Measurements from ENCODE around the gene VPS4A.

- no peak for TF ChIP-seq CTCF (IDR thresholded peaks at IDR 0.05)
- TF ChIP-seq EP300 (IDR thresholded peaks at IDR 0.05), result no peak
- TF ChIP-seq POLR2A (IDR thresholded peaks at IDR 0.05), result no peak
- no peak for TF ChIP-seq POLR2AphosphoS5 (IDR thresholded peaks at IDR 0.05)
Measured at GRCh38 chr16:69338557-69339288, 27.6 kb downstream of the VPS4A start.

All from stomach (tissue), 4 donors.